Peyer's patch (tissue), 4 donors: Measurements from ENCODE around the gene RGL1.

ENCODE experiments used
- POLR2A ChIP-seq, 2 donors: fragments of 450-650 bp; IDR thresholded peaks; one replicate each; pipeline ENCODE4 v1.5.1; 2017; ENCODE audit warnings: antibody characterized with exemption in 2 of 2, mild to moderate bottlenecking in 2 of 2, moderate library complexity in 2 of 2
- TF ChIP-seq, protein P1 (sequence below), 6 experiments: fragments of 450-650 bp in 4 of 6; fragments of 200-600 bp in 2 of 6; sonication (generic) in 1 of 6; IDR thresholded peaks; one replicate each; pipeline ENCODE4 v1.5.1; 2017 to 2019; ENCODE audit warnings: antibody characterized with exemption in 6 of 6, mild to moderate bottlenecking in 3 of 6, moderate library complexity in 1 of 6

DNA sequence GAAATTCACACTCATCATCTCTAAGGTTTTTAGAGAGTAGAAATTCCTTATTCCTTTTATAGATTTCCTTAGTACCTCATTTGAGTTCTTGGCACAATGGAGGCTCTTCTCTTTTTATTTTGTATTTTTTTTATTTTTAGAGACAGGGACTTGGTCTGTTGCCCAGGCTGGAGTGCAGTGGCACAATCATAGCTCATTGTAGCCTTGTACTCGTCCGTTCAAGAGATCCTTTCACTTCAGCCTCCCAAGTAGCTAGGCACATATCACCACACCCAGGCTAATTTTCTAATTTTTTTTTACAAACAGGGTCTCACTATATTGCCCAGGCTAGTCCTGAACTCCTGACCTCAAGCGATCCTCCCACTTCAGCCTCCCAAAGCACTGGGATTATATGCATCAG lies 29.6 kb downstream of the RGL1 start:
- TF ChIP-seq, protein P1, sequence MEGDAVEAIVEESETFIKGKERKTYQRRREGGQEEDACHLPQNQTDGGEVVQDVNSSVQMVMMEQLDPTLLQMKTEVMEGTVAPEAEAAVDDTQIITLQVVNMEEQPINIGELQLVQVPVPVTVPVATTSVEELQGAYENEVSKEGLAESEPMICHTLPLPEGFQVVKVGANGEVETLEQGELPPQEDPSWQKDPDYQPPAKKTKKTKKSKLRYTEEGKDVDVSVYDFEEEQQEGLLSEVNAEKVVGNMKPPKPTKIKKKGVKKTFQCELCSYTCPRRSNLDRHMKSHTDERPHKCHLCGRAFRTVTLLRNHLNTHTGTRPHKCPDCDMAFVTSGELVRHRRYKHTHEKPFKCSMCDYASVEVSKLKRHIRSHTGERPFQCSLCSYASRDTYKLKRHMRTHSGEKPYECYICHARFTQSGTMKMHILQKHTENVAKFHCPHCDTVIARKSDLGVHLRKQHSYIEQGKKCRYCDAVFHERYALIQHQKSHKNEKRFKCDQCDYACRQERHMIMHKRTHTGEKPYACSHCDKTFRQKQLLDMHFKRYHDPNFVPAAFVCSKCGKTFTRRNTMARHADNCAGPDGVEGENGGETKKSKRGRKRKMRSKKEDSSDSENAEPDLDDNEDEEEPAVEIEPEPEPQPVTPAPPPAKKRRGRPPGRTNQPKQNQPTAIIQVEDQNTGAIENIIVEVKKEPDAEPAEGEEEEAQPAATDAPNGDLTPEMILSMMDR (IDR thresholded peaks at IDR 0.05), result no peak
- TF ChIP-seq POLR2A (IDR thresholded peaks at IDR 0.05), result no peak
